Stomach smooth muscle (tissue), 2 donors: ENCODE measurements around the gene PRKG1.
"Not testable (repeated sequence)": the region's sequence is repeated elsewhere in the genome, so short reads cannot be mapped to it uniquely, and the experiment has no call there.

Experiments
- H3K27ac ChIP-seq: one replicate; pipeline ENCODE4 v1.7.0; 2013; ENCODE audit warnings: mild to moderate bottlenecking, low read length, inconsistent platforms
- H3K27me3 ChIP-seq, 2 donors: one replicate each; pipeline ENCODE4 v1.7.0; 2013; ENCODE audit warnings: low read length in 2 of 2; ENCODE audit not compliant: insufficient read depth in 2 of 2, control insufficient read depth in 1 of 2
- H3K36me3 ChIP-seq, 2 donors: one replicate each; pipeline ENCODE4 v1.7.0; 2013; ENCODE audit warnings: low read length in 2 of 2; ENCODE audit not compliant: control insufficient read depth in 2 of 2, insufficient read depth in 2 of 2
- H3K4me1 ChIP-seq: one replicate; pipeline ENCODE4 v1.7.0; 2013; ENCODE audit warnings: low read length; ENCODE audit not compliant: control insufficient read depth, insufficient read depth
- H3K4me3 ChIP-seq, 2 donors: one replicate each; pipeline ENCODE4 v1.7.0; 2013; ENCODE audit warnings: low read length in 2 of 2
- H3K9ac ChIP-seq, 2 donors: one replicate each; pipeline ENCODE4 v1.7.0; 2013; ENCODE audit warnings: low read length in 2 of 2, mild to moderate bottlenecking in 1 of 2
- H3K9me3 ChIP-seq, 2 donors: one replicate each; pipeline ENCODE4 v1.7.0; 2013; ENCODE audit warnings: low read length in 2 of 2; ENCODE audit not compliant: control insufficient read depth in 2 of 2
- donor health status: healthy.
- donor health status: Pancreatic carcinoma.

Gene PRKG1

DNA sequence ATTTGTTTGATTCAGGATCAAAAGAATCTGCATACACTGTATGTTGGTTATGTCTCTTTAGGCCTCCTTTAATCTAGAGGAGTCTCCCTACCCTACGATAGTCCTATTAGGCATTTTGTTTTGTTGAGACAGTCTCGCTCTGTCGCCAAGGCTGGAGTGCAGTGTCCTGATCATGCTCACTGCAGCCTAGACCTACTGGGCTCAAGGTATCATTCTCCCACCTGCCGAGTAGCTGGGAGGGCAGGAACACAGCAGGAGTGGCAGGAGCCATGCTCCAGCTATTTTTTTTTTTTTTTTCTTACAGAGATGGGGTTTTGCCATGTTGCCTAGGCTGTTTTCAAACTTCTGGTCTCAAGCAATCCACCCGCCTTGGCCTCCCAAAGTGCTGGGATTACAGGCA is 1116.8 kb downstream of the PRKG1 start:
- no peak overlapping the region for H3K9ac ChIP-seq
- H3K36me3 ChIP-seq: no peaks in the 10 kb centered on the region
- H3K9me3 ChIP-seq: no peaks in the 10 kb centered on the region
- H3K4me3 ChIP-seq: no peak overlapping the region
- H3K27me3 ChIP-seq: no peaks in the 10 kb centered on the region
- no peaks in the 10 kb centered on the region for H3K4me1 ChIP-seq
- no peak overlapping the region for H3K27ac ChIP-seq

DNA sequence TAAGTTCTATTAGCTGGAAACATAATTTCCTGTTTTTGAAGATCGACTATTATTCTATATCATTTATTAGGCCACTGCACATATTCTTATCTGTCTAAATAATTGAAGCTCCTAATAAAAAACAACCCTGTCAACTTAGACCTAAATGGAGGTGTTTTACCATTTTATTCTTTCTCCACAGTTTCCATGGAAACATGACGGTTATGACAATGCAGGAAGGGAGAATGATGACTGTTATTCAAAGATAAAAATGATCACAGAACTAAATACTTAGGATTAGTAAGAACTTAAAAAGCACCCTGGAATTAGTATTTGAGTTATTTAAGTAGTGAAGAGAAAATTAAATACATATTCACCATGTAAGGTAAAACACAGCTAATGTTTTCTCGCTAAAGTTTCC is 1119.9 kb downstream of the PRKG1 start:
- Histone ChIP-seq H3K9ac (no peak overlapping the region), H3K4me1 (no peaks in the 10 kb centered on the region), H3K36me3 (no peaks in the 10 kb centered on the region), H3K9me3 (no peaks in the 10 kb centered on the region), H3K27me3 (no peaks in the 10 kb centered on the region), H3K4me3 (no peak overlapping the region), H3K27ac (no peak overlapping the region)

DNA sequence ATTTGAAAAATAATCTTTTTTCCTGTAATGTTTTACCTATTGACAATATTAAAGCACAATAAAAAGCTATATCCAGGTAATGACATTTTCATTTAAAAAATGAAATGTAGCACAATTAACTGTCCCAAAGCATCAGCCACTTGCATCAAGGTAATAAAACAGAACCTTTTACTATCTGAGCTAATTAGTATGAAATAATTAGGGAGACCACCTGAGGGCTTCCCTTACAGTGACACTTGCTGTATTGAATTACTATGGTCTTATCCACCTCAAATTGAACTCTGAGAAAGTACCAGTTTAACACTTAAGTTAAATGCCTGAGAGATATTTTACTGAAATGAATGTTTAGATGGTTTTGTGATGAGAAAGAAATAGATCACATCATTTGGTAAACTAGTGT is 1120.4 kb downstream of the PRKG1 start:
- Histone ChIP-seq H3K9me3 (no peaks in the 10 kb centered on the region), H3K4me1 (no peaks in the 10 kb centered on the region), H3K9ac (no peak overlapping the region), H3K27me3 (no peaks in the 10 kb centered on the region), H3K36me3 (no peaks in the 10 kb centered on the region), H3K4me3 (no peak overlapping the region), H3K27ac (no peak overlapping the region)

DNA sequence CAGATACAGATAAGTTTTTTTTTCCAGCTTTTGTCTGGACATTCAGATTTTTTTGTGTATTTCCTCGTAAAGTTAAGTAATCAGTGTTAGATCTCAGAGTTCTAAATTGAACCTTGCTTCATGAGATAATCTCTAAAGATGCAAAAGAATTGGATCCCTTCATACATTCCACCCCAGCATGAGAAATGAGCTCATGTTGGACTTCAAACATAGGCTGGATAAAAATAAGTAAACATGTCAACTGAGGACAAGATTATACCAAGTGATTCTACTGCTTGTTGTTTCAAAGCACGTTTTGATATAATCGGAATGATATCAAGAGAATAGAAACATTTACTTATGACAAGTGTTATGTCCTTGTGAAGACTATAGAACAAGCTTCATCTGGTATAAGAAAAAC is 1122.8 kb downstream of the PRKG1 start:
- Histone ChIP-seq H3K36me3 (no peaks in the 10 kb centered on the region), H3K4me3 (no peak overlapping the region), H3K4me1 (no peaks in the 10 kb centered on the region), H3K27me3 (no peaks in the 10 kb centered on the region), H3K9ac (no peak overlapping the region), H3K9me3 (peaks cover 0 to 3% of the 10 kb centered on the region in 2 donors), H3K27ac (no peak overlapping the region)

DNA sequence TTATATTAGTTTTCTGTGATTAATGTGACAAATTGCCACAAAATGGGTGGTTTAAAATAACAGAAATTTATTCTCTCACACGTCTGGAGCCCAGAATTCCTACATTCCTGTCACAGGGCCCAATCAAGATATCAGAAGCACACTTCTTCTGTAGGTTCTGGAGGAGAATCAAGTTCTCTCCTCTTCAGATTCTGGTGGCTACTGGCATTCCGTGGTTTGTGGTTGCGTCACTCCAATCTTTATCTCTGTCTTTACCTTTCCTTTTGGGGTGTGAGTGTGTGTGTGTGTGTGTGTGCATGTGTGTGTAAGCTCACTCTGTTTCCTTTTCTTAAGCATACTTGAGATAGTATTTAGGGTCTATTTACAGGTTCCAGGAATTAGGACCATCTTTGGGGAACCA is 1124.3 kb downstream of the PRKG1 start:
- H3K27me3 ChIP-seq: no peaks in the 10 kb centered on the region
- H3K9me3 ChIP-seq: peaks cover 0 to 3% of the 10 kb centered on the region in 2 donors
- no peak overlapping the region for H3K4me3 ChIP-seq
- no peaks in the 10 kb centered on the region for H3K4me1 ChIP-seq
- H3K27ac ChIP-seq: no peak overlapping the region
- H3K36me3 ChIP-seq: no peaks in the 10 kb centered on the region
- H3K9ac ChIP-seq: no peak overlapping the region

DNA sequence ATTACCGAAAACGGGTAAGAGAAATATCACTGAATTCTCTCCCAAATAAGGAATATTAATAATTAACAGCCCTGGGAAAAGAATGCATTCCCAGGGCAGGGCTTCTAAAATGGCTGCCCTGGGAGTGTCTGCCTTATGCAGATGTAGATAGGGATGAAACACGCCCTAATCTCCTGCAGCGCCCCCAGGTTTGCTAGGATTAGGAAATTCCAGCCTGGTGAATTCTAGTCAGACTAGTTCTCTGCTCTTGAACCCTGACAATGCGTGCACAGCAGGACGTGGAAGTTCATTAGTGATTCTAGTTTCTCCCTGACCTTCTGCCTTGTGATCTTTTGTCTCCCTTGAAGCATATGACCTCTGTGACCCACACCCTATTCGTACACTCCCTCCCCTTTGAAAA is 1130.6 kb downstream of the PRKG1 start:
- H3K4me1 ChIP-seq, H3K27me3 ChIP-seq, H3K4me3 ChIP-seq, H3K9ac ChIP-seq, H3K36me3 ChIP-seq, H3K9me3 ChIP-seq, H3K27ac ChIP-seq: not testable (repeated sequence)

DNA sequence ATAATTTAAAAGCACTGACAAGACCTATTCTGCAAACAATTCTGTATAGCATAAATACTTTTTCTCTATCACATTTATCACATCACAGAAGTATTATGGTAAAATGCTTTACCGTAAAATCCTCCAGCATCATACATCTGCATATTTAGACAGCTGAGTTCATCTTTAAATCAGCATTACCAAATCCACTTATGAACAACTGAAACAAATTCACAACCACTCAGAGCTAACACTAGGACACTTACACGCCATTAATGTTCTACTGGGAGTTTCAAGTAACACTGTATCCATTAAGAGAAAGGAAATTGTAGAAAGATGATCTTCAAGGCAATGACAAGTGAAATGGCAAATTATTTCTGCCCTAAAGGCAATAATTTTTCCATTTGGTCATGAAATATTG is 1134.1 kb downstream of the PRKG1 start:
- no peak overlapping the region for H3K27ac ChIP-seq
- H3K4me1 ChIP-seq: no peaks in the 10 kb centered on the region
- H3K27me3 ChIP-seq: no peaks in the 10 kb centered on the region
- no peak overlapping the region for H3K4me3 ChIP-seq
- no peaks in the 10 kb centered on the region for H3K9me3 ChIP-seq
- no peaks in the 10 kb centered on the region for H3K36me3 ChIP-seq
- H3K9ac ChIP-seq: no peak overlapping the region

DNA sequence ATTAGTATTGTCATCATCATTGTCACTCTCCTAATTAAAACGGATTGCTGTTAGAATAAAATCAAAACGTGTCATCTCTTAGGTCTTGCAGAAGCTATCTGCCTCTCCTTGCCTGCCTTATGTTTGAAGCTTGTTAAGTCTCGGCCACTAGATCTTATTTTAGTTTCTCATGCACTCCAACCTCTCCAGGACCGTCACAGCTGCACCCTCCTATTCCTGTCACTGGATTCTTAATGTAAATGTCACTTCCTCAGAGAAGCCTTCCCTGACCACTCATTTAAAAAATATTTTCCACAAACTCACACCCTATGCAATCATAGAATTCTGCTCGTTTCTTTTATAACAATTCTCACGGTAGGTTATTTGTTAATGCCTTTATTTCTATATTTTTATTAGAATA is 1135.9 kb downstream of the PRKG1 start:
- Histone ChIP-seq H3K9ac (no peak overlapping the region), H3K9me3 (no peaks in the 10 kb centered on the region), H3K27me3 (no peaks in the 10 kb centered on the region), H3K4me1 (no peaks in the 10 kb centered on the region), H3K27ac (no peak overlapping the region), H3K36me3 (no peaks in the 10 kb centered on the region), H3K4me3 (no peak overlapping the region)

DNA sequence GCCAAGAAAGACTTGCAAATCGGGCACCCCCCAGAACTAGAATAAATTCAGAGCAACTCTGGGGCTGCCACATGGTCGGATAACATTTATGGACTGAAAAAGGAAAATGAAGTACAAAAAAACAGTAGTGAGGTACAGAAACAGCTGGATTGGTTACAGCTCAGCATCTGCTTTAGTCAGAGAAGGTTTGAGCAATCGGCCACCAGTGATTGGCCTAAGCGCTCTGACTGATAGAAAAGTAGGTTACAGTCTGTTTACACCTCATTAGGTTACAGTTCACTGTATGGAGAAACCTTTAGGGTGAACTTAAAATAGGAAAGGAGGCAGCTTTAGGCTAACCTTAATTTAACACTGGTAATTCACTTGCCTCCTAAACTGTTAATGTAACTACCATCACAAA is 1137.8 kb downstream of the PRKG1 start:
- no peak overlapping the region for H3K4me3 ChIP-seq
- no peak overlapping the region for H3K27ac ChIP-seq
- H3K9me3 ChIP-seq: no peaks in the 10 kb centered on the region
- no peak overlapping the region for H3K9ac ChIP-seq
- no peaks in the 10 kb centered on the region for H3K27me3 ChIP-seq
- H3K36me3 ChIP-seq: no peaks in the 10 kb centered on the region
- no peaks in the 10 kb centered on the region for H3K4me1 ChIP-seq

DNA sequence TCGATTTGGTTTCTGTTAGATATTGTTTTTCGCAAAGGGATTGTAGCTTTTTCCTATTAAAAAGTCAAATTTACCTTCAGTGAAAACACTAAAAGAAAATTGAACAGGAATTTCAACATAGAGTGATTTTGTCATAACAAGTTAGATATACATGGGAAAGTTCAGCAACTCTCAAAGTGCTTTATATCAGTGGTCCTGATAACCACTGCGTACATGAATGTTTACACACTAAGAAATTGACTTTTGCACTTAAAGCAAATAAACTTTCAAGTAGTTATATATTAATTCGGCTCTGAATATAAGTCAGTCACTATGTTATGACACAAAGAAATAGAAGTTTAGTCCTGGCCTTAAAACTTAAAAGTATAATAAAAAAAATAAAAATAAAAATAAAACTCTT is 1138.5 kb downstream of the PRKG1 start:
- H3K27ac ChIP-seq: no peak overlapping the region
- H3K4me1 ChIP-seq: no peaks in the 10 kb centered on the region
- H3K27me3 ChIP-seq: no peaks in the 10 kb centered on the region
- no peak overlapping the region for H3K4me3 ChIP-seq
- no peaks in the 10 kb centered on the region for H3K9me3 ChIP-seq
- no peak overlapping the region for H3K9ac ChIP-seq
- H3K36me3 ChIP-seq: no peaks in the 10 kb centered on the region

DNA sequence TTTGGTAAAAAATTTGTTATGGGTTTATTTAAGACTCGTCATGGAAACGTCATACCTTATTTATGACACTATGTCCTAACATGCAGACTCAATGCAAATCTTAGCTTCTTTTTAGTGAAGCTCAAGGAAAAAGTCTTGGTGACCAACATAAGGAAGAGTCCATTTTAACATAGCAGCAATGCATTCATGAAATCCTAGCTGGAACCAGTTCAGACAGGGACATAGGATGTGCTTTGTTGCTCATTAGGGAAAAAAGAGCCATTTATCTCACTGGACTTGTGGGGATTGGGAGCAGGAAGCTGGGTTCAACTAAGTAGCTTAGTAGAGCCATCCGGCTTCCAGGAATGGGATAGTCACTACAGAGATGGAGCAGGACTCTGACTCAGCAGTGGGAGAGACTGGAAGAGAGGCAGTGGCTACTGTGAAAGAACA is 1139.0 kb downstream of the PRKG1 start:
- Histone ChIP-seq H3K4me1 (no peaks in the 10 kb centered on the region), H3K4me3 (no peak overlapping the region), H3K36me3 (no peaks in the 10 kb centered on the region), H3K27me3 (no peaks in the 10 kb centered on the region), H3K9ac (no peak overlapping the region), H3K27ac (no peak overlapping the region), H3K9me3 (no peaks in the 10 kb centered on the region)
